ENCODE results near the gene P2RX7.
"Not testable (repeated sequence)": the region's sequence is repeated elsewhere in the genome, so short reads cannot be mapped to it uniquely, and the experiment has no call there.

Gene P2RX7

DNA sequence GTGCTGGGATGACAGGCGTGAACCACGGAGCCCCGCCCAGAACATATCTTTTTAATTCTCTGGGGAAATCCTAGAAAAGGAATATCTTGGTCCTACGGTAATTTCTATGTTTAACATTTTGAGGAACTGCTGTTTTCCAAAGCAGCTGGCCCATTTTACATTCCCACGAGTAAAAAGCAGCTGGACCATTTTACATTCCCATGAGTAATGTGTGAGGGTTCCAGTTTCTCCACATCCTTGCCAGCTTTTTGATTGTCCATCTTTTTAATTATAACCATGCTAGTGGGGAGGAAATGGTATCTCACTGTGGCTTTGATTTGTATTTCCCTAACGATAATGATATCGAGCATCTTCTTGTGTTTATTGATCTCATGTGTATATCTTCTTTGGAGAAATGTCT, 72.8 kb downstream of the P2RX7 start:
- DNase-seq (ENCODE audit: low spot score) = no peak

- DNase-seq (ENCODE audit: low spot score) = not testable (repeated sequence)
These were observed 75.9 kb downstream of the P2RX7 start for GRCh38 chr12:121208571-121208970.

GRCh38 chr12:121209221-121209620, 76.5 kb downstream of the P2RX7 start:
- DNase-seq (ENCODE audit: low spot score) = no peak

DNA sequence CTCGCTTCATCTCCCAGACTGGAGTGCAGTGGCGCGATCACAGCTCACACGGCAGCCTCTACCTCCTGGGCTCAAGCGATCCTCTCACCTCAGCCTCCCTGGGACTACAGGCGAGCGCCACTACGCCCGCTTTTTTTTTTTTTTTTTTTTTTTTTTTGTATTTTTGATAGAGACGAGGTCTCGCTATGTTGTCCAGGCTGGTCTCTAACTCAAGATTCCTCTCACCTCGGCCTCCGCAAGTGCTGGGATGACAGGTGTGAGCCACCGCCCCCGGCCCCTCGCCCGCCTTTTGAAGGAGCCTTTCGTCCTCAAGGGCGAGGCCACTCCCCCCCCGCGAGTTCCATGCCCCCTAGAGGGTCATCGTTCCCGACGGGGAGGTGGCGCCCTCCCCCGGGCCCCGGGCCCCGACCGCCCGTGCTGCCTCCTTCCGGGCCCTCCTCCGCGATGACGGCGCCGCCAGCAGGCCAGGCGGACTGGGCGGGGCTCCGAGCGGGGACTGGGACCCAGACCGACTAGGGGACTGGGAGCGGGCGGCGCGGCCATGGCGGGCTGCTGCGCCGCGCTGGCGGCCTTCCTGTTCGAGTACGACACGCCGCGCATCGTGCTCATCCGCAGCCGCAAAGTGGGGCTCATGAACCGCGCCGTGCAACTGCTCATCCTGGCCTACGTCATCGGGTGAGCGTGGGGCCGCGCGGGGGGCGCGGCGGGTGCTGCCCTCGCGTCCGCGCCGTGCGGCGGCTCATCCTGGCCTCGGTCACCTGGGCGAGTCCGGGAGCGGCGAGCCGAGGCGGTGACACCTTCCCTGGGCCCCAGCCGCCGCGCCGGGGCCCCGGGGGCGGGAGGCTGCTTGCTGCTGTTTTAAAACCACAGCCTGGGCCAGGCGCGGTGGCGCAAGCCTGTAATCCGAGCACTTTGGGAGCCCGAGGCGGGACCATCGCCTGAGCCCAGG, 77.2 kb downstream of the P2RX7 start, which contains the start of gene P2RX4:
Gene P2RX4, plus strand, starts transcription at position 506 of the 949 bp plus-strand sequence. Its CDS starts 36 bp downstream, at position 542.
- DNase-seq (ENCODE audit: low spot score) = peak; percentile 90

GRCh38 chr12:121212875-121213274, 80.2 kb downstream of the P2RX7 start:
- no peak for DNase-seq (ENCODE audit: low spot score)

- DNase-seq (ENCODE audit: low spot score) = peak; percentile 80
These were observed 81.6 kb downstream of the P2RX7 start for GRCh38 chr12:121214166-121214777.

- peak; percentile 50 for DNase-seq (ENCODE audit: low spot score)
These were observed 82.4 kb downstream of the P2RX7 start for GRCh38 chr12:121214855-121215745.

- DNase-seq (ENCODE audit: low spot score) = no peak
These were observed 83.4 kb downstream of the P2RX7 start for GRCh38 chr12:121216102-121216501.

GRCh38 chr12:121217063-121217462, 84.4 kb downstream of the P2RX7 start:
- no peak for DNase-seq (ENCODE audit: low spot score)

GRCh38 chr12:121217761-121218160, 85.1 kb downstream of the P2RX7 start:
- DNase-seq (ENCODE audit: low spot score) = no peak

DNA sequence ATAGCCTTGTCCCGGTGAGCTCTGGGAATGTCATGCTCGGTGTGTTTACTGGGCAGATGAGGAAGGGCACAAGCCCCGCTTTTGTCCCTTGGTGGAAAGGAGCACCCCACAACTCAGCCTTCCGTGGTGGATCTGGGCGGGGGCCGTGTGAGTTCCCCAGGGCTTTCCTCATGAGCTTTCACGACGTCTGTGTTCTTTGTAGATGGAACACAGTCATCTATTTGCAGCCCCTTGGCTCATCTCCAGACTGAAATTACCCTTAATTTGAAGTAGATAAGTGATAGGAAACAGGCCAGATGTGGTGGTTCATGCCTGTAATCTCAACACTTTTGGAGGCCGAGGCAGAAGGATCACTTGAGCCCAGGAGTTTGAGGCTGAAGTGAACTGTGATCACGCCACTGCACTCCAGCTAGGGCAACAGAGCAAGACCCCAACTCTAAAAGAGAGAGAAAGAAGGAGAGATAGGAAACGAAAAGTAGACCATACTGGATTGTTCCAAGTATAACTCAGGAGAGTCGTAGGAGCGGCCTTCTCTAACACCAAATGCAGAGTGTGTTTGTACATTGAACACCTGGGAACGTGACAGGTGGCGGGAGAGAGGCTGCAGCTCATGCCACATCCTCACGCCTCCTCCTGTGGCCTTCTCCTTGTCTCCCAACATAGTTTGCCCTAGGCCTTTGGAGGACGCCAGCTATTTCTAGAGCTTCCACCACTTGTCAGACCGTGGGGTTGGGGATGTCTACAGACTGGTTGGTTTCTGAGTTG, 86.1 kb downstream of the P2RX7 start:
- no peak for DNase-seq (ENCODE audit: low spot score)

DNA sequence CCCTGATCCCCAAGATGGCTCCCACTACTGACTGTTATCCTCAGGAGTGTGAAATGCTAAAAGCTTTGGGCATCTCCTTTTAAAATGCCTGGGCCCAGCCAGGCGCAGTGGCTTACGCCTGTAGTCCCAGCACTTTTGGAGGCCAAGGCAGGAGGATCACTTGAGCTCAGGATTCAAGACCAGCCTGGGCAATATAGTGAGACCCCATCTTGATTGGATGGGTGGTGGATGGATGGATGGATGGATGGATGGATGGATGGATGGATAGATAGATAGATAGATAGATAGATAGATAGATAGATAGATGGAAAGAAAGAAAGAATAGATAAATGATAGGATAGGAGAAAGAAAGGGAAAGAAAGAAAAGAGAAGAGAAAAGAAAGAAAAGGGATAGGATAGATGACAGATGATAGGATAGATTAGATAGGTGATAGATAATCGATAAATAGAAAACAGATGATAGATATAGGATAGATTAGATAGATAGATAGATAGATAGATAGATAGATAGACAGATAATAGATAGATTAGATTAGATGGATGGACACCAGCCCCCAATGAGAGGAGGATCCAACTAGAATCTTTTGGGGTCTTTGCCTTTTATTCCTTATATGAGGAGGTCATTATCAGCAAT, 86.8 kb downstream of the P2RX7 start:
- no peak for DNase-seq (ENCODE audit: low spot score)

DNA sequence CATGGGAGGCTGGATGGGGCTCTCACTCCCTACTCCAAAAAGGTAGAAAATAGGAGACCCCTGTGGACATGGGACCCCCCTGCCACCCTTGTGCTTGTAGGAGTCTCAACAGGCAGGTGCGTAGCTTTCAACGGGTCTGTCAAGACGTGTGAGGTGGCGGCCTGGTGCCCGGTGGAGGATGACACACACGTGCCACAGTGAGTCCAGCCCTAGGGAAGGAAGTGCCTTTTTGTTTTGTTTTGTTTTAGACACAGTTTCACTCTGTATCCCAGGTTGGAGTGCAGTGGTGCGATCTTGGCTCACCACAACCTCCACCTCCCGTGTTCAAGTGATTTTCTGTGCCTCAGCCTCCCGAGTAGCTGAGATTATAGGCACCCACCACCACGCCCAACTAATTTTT, 90.2 kb downstream of the P2RX7 start:
- no peak for DNase-seq (ENCODE audit: low spot score)

- DNase-seq (ENCODE audit: low spot score) = peak; percentile 41
These were observed 90.9 kb downstream of the P2RX7 start for GRCh38 chr12:121223292-121224285.

- peak; percentile 66 for DNase-seq (ENCODE audit: low spot score)
These were observed 91.9 kb downstream of the P2RX7 start for GRCh38 chr12:121224591-121224990.

DNA sequence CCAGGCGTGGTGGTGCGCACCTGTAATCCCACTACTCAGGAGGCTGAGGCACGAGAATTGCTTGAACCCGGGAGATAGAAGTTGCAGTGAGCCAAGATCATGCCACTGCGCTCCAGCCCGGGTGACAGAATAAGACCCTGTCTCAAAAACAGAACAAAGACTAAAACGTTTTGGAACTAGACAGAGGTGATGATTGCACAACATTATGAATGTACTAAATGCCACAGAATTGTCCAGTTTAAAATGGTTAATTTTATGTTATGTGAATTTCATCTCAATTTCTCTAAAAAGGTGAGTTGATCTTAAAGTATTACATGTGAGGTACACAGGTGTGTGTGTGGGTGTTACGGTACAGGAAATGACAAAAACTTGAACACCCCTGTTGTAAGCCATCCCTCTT, 93.7 kb downstream of the P2RX7 start:
- no peak for DNase-seq (ENCODE audit: low spot score)

- DNase-seq (ENCODE audit: low spot score) = not testable (repeated sequence)
These were observed 94.2 kb downstream of the P2RX7 start for GRCh38 chr12:121226871-121227270.

DNA sequence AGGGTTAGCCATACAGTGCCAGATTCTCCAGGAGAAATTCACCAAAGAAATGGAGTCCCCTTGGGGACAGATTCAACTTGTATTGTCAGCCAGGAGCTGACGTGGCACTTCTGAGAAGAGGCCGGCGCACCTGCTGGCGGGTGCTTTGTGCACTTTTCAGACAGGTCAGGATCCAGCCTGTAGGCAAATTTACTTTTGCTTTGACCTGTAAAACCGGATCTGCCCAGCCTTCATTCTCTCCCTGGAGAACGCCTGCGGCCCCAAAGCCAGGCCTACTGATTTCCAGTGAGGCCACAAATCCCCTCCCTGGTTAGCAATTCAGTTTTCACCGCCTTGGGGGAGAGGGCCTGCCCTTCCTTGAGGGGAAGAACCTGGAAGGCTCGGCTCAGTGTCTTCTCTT, 94.6 kb downstream of the P2RX7 start:
- DNase-seq (ENCODE audit: low spot score) = no peak

DNA sequence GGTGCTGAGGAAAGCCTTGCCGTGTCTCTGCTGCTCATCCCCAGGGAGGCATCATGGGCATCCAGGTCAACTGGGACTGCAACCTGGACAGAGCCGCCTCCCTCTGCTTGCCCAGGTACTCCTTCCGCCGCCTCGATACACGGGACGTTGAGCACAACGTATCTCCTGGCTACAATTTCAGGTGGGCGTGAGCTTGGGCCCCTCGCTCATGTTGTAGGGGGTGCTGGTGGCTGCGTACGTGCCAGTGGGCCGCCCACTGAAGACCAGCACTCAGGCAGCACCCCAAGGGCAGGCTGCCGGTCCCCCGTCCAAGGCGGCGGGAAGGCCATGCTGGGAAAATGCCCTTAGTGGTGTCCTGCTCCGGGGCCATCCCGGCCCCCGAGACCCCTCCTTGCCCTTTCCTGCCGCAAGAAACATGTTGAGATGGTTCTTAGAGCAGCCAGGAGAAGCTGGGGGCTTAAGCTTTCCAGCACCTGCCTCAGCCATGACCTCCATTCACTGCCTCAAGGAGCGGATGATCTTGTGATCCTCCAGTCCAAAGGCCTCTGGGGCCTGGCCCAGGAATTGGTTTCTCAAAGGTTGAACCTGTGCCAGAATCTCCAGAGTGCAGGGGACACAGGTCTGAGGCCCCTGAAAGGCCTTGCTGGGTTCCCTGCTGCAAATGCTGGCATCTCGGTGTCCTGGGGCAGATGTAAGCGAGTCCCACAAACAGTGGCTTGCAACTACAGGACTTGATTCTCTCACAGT, 96.4 kb downstream of the P2RX7 start:
- DNase-seq (ENCODE audit: low spot score) = no peak
